Measurements from ENCODE around the gene MOV10L1.
A peak's percentile ranks its signal among the peaks of the same experiment; 100 is the strongest.

Gene MOV10L1

GRCh38 chr22:50058906-50059880 lies 30.6 kb upstream of the MOV10L1 start:
- peak; percentile 34 for DNase-seq

GRCh38 chr22:50059881-50060262 lies 29.9 kb upstream of the MOV10L1 start:
- DNase-seq = no peak

GRCh38 chr22:50060441-50061140 lies 29.2 kb upstream of the MOV10L1 start:
- no peak for DNase-seq

- no peak for DNase-seq
Observed at GRCh38 chr22:50061141-50061823, 28.5 kb upstream of the MOV10L1 start.

- DNase-seq = no peak
Observed at GRCh38 chr22:50061824-50062355, 27.9 kb upstream of the MOV10L1 start.

GRCh38 chr22:50062509-50063135 lies 27.2 kb upstream of the MOV10L1 start:
- no peak for DNase-seq

GRCh38 chr22:50063589-50064393 lies 26.0 kb upstream of the MOV10L1 start:
- no peak for DNase-seq

- DNase-seq = no peak
Observed at GRCh38 chr22:50064453-50064852, 25.4 kb upstream of the MOV10L1 start.

- no peak for DNase-seq
Observed at GRCh38 chr22:50067244-50067643, 22.6 kb upstream of the MOV10L1 start.

- no peak for DNase-seq
Observed at GRCh38 chr22:50068096-50068495, 21.7 kb upstream of the MOV10L1 start.

- DNase-seq = no peak
Observed at GRCh38 chr22:50070366-50070765, 19.4 kb upstream of the MOV10L1 start.

- DNase-seq = no peak
Observed at GRCh38 chr22:50071432-50072166, 18.2 kb upstream of the MOV10L1 start.

GRCh38 chr22:50072167-50072555 lies 17.6 kb upstream of the MOV10L1 start:
- no peak for DNase-seq

- DNase-seq = no peak
Observed at GRCh38 chr22:50072714-50073538, 16.9 kb upstream of the MOV10L1 start.

- DNase-seq = no peak
Observed at GRCh38 chr22:50074056-50074455, 15.8 kb upstream of the MOV10L1 start.

GRCh38 chr22:50074551-50075530 lies 15.0 kb upstream of the MOV10L1 start:
- no peak for DNase-seq

- DNase-seq = no peak
Observed at GRCh38 chr22:50076646-50077535, 12.9 kb upstream of the MOV10L1 start.

- no peak for DNase-seq
Observed at GRCh38 chr22:50078246-50078645, 11.6 kb upstream of the MOV10L1 start.
